RPMI8226 (cell line): ENCODE data around the gene TMEM141.
"Not testable (repeated sequence)": the region's sequence is repeated elsewhere in the genome, so short reads cannot be mapped to it uniquely, and the experiment has no call there.

ENCODE experiments used
- DNase-seq: peaks from one replicate; pipeline ENCODE4 v3.0.0-alpha.2; 2015

Gene TMEM141

GRCh38 chr9:136835932-136836904, 45.1 kb downstream of the TMEM141 start:
- DNase-seq: no peak

- no peak for DNase-seq
Observed at GRCh38 chr9:136837146-136837855, 46.2 kb downstream of the TMEM141 start.

GRCh38 chr9:136837856-136838277, 46.7 kb downstream of the TMEM141 start:
- not testable (repeated sequence) for DNase-seq

DNA sequence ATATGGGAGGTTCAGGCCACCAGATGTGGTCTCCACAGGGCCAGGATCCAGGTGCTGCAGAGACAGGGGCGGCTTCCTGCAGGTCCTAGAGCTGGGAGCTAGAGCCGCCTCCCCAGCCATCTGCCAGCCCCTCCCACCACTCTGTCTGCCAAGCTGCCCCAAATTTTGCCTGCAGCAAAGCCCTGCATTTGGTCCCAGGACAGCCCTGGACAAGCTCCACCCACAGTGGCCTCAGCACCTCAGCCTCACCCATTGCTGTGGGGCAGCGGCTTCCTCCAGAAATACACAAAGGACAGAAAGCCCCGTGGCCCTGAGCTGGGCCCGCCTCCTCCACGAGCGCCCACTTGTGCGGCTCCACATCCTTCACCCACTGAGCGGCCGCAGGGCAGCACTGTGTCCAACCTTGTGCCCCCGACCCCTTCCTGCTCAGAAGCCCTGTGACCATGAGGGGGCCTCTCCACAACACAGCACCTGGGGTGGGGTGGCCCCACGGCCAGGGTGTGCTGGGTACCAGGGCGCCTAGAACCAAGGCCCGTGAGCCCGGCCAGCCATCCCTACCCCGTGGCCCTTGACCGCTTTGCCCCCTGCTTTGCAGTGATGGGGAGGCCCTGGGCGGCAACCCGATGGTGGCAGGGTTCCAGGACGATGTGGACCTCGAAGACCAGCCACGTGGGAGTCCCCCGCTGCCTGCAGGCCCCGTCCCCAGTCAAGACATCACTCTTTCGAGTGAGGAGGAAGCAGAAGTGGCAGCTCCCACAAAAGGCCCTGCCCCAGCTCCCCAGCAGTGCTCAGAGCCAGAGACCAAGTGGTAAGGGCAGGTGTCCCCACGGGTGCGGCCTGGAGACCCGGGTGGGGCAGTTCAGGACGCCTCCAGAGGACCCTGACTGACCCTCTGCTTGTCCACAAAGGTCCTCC, 47.4 kb downstream of the TMEM141 start:
- no peak for DNase-seq

DNA sequence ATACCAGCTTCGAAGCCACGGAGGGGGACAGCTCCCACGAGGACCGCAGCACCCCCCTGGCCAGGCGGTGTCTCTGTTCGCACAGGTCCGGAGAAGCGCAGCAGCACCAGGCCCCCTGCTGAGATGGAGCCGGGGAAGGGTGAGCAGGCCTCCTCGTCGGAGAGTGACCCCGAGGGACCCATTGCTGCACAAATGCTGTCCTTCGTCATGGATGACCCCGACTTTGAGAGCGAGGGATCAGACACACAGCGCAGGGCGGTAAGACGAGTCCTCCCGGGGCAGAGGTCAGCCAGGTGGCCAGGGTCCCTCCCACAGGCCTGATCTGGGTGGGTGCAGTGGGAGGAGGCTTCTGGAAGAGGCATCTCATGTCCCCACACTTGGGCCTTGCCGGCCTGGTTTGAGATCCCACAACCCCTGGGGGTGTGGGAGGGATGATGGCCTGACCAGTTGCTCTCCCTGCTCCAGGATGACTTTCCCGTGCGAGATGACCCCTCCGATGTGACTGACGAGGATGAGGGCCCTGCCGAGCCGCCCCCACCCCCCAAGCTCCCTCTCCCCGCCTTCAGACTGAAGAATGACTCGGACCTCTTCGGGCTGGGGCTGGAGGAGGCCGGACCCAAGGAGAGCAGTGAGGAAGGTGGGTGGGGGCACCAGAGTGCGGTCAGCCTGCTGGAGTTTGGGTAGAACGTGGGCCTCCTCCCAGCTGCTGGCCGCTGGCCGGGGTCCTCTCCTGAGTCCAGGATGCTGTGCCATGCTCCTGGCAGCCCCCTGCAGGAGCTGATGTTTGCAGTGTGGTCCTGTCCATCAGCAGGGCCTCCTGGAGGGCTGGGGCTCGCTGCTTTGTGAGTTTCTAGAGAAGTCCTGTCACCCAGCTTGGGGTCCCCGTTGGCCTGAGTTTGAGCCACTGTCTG, 48.3 kb downstream of the TMEM141 start:
- DNase-seq: no peak

DNA sequence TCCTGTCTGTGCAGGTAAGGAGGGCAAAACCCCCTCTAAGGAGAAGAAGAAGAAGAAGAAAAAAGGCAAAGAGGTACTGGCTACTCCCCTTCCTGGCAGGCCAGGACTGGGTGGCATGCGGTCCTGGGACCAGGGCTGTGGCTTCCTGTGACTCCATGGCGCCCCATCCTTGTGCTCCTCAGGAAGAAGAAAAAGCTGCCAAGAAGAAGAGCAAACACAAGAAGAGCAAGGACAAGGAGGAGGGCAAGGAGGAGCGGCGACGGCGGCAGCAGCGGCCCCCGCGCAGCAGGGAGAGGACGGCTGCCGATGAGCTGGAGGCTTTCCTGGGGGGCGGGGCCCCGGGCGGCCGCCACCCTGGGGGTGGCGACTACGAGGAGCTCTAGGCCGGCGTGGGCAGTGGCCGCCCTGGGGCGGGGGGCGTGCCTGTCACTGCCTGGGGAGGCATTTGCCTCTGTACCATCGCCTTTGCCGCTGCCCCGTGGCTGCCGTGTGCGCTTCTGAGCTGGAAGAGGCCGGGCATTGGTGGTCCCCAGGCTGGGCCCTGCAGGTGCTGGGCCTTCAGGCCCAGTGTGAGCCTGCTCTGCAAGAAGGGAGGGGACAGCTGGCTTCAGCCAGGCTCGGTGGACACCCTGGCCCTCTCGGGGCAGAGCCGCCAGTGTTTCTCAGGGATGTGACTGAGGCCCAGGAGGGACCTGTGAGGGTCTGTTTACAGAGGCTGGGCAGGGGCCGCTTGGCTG, 49.2 kb downstream of the TMEM141 start:
- no peak for DNase-seq

- peak; percentile 93 for DNase-seq
Observed at GRCh38 chr9:136840877-136841645, 49.9 kb downstream of the TMEM141 start.

DNA sequence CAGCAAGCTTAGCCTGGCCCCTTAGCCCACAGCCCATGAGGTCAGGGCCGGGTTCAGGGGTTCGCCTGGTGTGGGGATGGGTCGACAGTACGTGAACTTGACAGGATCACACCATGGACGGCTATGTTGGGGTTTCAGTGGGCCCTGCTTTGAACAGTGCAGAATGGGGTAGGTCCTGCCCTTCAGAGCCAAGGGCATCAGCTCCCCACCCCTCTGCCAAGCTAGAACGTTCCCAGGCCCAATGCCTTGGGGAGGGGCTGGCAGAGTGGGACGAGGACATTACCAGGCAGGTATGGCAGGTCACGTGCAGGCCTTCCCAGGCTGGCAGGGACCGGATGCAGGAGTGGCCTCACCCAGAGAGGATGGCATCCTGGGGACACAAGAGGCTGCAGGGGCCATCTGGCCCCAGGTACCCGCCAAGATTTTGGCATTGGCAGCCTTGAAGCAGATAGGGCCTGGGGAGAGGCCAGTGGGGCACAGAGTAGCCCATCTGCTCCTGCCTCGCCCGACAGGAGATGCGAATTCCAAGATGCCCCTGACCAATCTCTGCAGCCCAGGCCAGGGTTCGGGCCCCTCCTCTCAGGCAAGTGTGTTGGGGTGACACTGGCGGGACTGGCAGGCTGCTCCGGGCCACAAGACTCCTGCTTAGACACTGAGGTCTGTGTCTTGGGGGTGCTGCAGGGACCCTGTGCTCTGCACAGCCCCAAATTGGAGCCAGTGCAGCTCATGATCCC, 50.7 kb downstream of the TMEM141 start:
- DNase-seq: not testable (repeated sequence)

GRCh38 chr9:136842380-136842948, 51.3 kb downstream of the TMEM141 start, which contains the start of gene AJM1:
Gene AJM1 (plus strand): TSS chr9:136842478. CDS start chr9:136844415, 1,937 bp downstream.
- peak; percentile 90 for DNase-seq
